Measurements from ENCODE around the gene HRH1.

HRH1 gene

GRCh38 chr3:11185564-11186317, 31.4 kb downstream of the HRH1 start:
- H3K27ac Mint-ChIP-seq, result no peak overlapping the region
- H3K27me3 Mint-ChIP-seq (ENCODE audit: low read depth, poor library complexity), result peaks cover 11% of the 10 kb centered on the region
- H3K9me3 Mint-ChIP-seq, result no peaks in the 10 kb centered on the region
- H3K4me3 Mint-ChIP-seq, result no peak overlapping the region
- H3K36me3 Mint-ChIP-seq (ENCODE audit: low read depth), result no peaks in the 10 kb centered on the region
- H3K4me1 Mint-ChIP-seq, result peaks cover 9% of the 10 kb centered on the region
- no peak for TF ChIP-seq CTCF (IDR thresholded peaks at IDR 0.05)
- DNase-seq, result no peak

GRCh38 chr3:11186318-11186692, 32.0 kb downstream of the HRH1 start:
- peaks cover 11% of the 10 kb centered on the region for H3K27me3 Mint-ChIP-seq (ENCODE audit: low read depth, poor library complexity)
- no peaks in the 10 kb centered on the region for H3K9me3 Mint-ChIP-seq
- no peak overlapping the region for H3K4me3 Mint-ChIP-seq
- DNase-seq, result no peak
- TF ChIP-seq CTCF (IDR thresholded peaks at IDR 0.05), result no peak
- H3K27ac Mint-ChIP-seq, result no peak overlapping the region
- peaks cover 9% of the 10 kb centered on the region for H3K4me1 Mint-ChIP-seq
- H3K36me3 Mint-ChIP-seq (ENCODE audit: low read depth), result no peaks in the 10 kb centered on the region

- no peak overlapping the region for H3K27ac Mint-ChIP-seq
- H3K36me3 Mint-ChIP-seq (ENCODE audit: low read depth), result no peaks in the 10 kb centered on the region
- H3K9me3 Mint-ChIP-seq, result no peaks in the 10 kb centered on the region
- peaks cover 9% of the 10 kb centered on the region for H3K4me1 Mint-ChIP-seq
- no peak for DNase-seq
- H3K27me3 Mint-ChIP-seq (ENCODE audit: low read depth, poor library complexity), result peaks cover 11% of the 10 kb centered on the region
- TF ChIP-seq CTCF (IDR thresholded peaks at IDR 0.05), result no peak
- H3K4me3 Mint-ChIP-seq, result no peak overlapping the region
Measured at GRCh38 chr3:11186771-11187191, 32.5 kb downstream of the HRH1 start.

GRCh38 chr3:11187681-11188080, 33.4 kb downstream of the HRH1 start:
- DNase-seq, result no peak
- TF ChIP-seq CTCF (IDR thresholded peaks at IDR 0.05), result no peak
- Mint-ChIP-seq H3K27ac (no peak overlapping the region), H3K9me3 (no peaks in the 10 kb centered on the region), H3K4me3 (no peak overlapping the region), H3K36me3 (ENCODE audit: low read depth) (no peaks in the 10 kb centered on the region), H3K4me1 (peaks cover 9% of the 10 kb centered on the region), H3K27me3 (ENCODE audit: low read depth, poor library complexity) (peaks cover 11% of the 10 kb centered on the region)

GRCh38 chr3:11188231-11188630, 33.9 kb downstream of the HRH1 start:
- TF ChIP-seq CTCF (IDR thresholded peaks at IDR 0.05), result no peak
- no peak for DNase-seq
- H3K4me3 Mint-ChIP-seq, result no peak overlapping the region
- peaks cover 9% of the 10 kb centered on the region for H3K4me1 Mint-ChIP-seq
- no peak overlapping the region for H3K27ac Mint-ChIP-seq
- H3K9me3 Mint-ChIP-seq, result no peaks in the 10 kb centered on the region
- no peaks in the 10 kb centered on the region for H3K36me3 Mint-ChIP-seq (ENCODE audit: low read depth)
- peaks cover 11% of the 10 kb centered on the region for H3K27me3 Mint-ChIP-seq (ENCODE audit: low read depth, poor library complexity)

- Mint-ChIP-seq H3K27ac (no peak overlapping the region), H3K27me3 (ENCODE audit: low read depth, poor library complexity) (peaks cover 21% of the 10 kb centered on the region), H3K4me3 (no peak overlapping the region), H3K36me3 (ENCODE audit: low read depth) (no peaks in the 10 kb centered on the region), H3K4me1 (peaks cover 15% of the 10 kb centered on the region), H3K9me3 (peaks cover 8% of the 10 kb centered on the region)
- DNase-seq, result no peak
- TF ChIP-seq CTCF (IDR thresholded peaks at IDR 0.05), result no peak
Measured at GRCh38 chr3:11195201-11195600, 40.9 kb downstream of the HRH1 start.
